Measurements from ENCODE around the gene ECEL1.

ECEL1 gene

GRCh38 chr2:232532419-232532818 is 44.8 kb upstream of the ECEL1 start:
- DNase-seq (ENCODE audit: low read depth in 2 of 2), result no peak
- no peak for TF ChIP-seq CTCF (IDR thresholded peaks at IDR 0.05; ENCODE audit: low read depth, low read length)
- no peak overlapping the region for H3K4me3 ChIP-seq (replicated peaks in 1 of 2; ENCODE audit: low read depth in 2 of 2, low read length in 2 of 2)

GRCh38 chr2:232530626-232531260 is 43.1 kb upstream of the ECEL1 start:
- TF ChIP-seq CTCF (IDR thresholded peaks at IDR 0.05; ENCODE audit: low read depth, low read length), result no peak
- no peak for DNase-seq (ENCODE audit: low read depth in 2 of 2)
- no peak overlapping the region for H3K4me3 ChIP-seq (replicated peaks in 1 of 2; ENCODE audit: low read depth in 2 of 2, low read length in 2 of 2)

GRCh38 chr2:232529806-232530547 is 42.3 kb upstream of the ECEL1 start:
- H3K4me3 ChIP-seq (replicated peaks in 1 of 2; ENCODE audit: low read depth in 2 of 2, low read length in 2 of 2), result no peak overlapping the region
- TF ChIP-seq CTCF (IDR thresholded peaks at IDR 0.05; ENCODE audit: low read depth, low read length), result no peak
- DNase-seq (ENCODE audit: low read depth in 2 of 2), result no peak

GRCh38 chr2:232528746-232529460 is 41.3 kb upstream of the ECEL1 start:
- no peak for DNase-seq (ENCODE audit: low read depth in 2 of 2)
- TF ChIP-seq CTCF (IDR thresholded peaks at IDR 0.05; ENCODE audit: low read depth, low read length), result no peak

GRCh38 chr2:232527905-232528470 is 40.4 kb upstream of the ECEL1 start:
- TF ChIP-seq CTCF (IDR thresholded peaks at IDR 0.05; ENCODE audit: low read depth, low read length), result no peak
- no peak overlapping the region for H3K4me3 ChIP-seq (replicated peaks in 1 of 2; ENCODE audit: low read depth in 2 of 2, low read length in 2 of 2)
- DNase-seq (ENCODE audit: low read depth in 2 of 2), result no peak

More at GRCh38 chr2:232528746-232529460, 41.3 kb upstream of the ECEL1 start:
- no peak overlapping the region for H3K4me3 ChIP-seq (replicated peaks in 1 of 2; ENCODE audit: low read depth in 2 of 2, low read length in 2 of 2)

GRCh38 chr2:232526372-232526941 is 38.8 kb upstream of the ECEL1 start:
- DNase-seq (ENCODE audit: low read depth in 2 of 2), result no peak
- no peak overlapping the region for H3K4me3 ChIP-seq (replicated peaks in 1 of 2; ENCODE audit: low read depth in 2 of 2, low read length in 2 of 2)
- no peak for TF ChIP-seq CTCF (IDR thresholded peaks at IDR 0.05; ENCODE audit: low read depth, low read length)

All from cardiac fibroblast (primary cell).